ENCODE data around the gene RUNX3.

DNA sequence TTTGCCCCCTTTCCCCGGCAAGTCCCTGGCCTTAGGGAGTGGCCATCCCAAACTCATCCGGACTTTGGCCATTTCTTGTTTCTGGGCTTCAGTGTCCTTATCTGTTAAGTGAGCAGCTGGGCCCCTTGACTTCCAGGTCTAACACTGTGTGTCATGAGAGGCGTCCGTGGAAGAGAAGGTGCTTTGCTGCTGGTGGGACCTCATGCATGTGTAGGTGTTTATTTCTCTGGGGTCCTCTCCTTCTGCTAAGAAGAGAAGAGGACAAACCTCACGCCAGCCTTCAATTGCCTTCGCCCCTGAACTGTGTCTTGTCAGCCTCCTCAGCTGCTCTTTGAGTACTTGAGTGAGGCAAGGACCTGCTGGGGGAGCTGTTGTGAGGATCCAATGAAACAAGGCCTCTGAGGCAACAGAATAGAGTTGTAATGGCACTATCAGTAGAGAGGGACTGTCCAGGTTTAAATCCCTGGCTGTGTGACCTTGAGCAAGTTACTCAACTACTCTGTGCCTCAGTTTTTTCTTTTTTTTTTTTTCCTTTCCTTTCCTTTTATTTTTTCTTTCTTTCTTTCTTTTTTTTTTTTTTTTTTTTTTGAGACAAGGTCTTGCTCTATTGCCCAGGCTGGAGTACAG, 72.5 kb downstream of the RUNX3 start:
- TF ChIP-seq CTCF (IDR thresholded peaks at IDR 0.05) (no peak), POLR2A (IDR thresholded peaks at IDR 0.05) (no peak)

All from uterus (tissue), 2 donors.